Measurements from ENCODE around the gene TMEM119.

GRCh38 chr12:108591267-108591980, 6.5 kb downstream of the TMEM119 start:
- TF ChIP-seq POLR2AphosphoS5 (IDR thresholded peaks at IDR 0.05; ENCODE audit: low read depth) = no peak
- TF ChIP-seq REST (IDR thresholded peaks at IDR 0.05; ENCODE audit: insufficient replicate concordance, low read depth) = no peak
- TF ChIP-seq CTCF (IDR thresholded peaks at IDR 0.05; ENCODE audit: insufficient read depth, low read length) = no peak
- no peak for TF ChIP-seq GABPA (IDR thresholded peaks at IDR 0.05; ENCODE audit: low read depth)
- TF ChIP-seq SPI1 (IDR thresholded peaks at IDR 0.05; ENCODE audit: borderline replicate concordance, low read depth) = no peak
